GM19099 (cell line): ENCODE results near the gene FOXA1.

Experiments used
- POLR2A ChIP-seq: IDR thresholded peaks from 3 replicates; pipeline ENCODE4 v1.6.1; 2011; ENCODE audit warnings: low read depth; ENCODE audit not compliant: insufficient read length; ENCODE audit errors: extremely low read depth

Gene FOXA1

DNA sequence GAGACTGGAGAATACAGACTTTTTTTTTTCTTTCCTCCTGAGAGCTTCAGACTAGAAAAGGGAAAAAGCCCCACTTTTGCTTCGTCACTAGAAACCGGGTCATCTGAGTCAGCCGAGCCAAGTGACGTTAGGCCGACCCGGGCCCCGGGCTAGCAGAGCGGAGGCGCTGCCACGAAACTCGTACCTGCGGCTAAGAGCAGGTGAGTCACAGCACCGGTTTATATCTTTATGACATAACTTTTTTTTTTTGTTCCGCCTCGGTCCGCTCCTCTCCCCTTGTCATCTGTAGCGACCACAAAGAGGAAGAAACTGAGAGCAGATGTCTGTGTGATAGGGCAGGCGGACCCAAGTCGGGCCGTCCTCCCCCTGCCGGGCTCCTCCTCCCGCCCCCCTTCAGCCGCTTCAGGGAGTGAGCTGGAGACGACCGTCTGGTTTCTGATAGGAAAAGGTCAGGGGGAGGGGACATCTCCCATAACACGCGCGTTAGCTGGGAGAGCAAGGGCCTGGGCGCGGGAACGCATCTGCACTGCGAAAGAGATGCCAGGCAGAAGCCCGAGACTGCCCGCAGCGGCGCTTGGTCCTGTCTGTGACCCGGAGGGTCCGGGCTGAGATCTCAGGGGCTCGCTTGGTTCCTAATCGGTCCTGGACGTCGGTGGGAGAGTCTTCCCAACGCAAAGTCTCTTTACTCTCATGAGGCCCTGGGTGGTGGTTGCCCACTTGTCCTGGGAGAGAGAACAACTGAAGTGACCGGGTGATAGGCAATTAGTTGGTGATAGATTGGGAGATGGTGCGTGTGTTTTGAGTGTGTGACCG, 966 bp upstream of the FOXA1 start:
- TF ChIP-seq POLR2A = no peak

- TF ChIP-seq POLR2A = no peak
Observed at GRCh38 chr14:37594238-37594970, 645 bp downstream of the FOXA1 start.

DNA sequence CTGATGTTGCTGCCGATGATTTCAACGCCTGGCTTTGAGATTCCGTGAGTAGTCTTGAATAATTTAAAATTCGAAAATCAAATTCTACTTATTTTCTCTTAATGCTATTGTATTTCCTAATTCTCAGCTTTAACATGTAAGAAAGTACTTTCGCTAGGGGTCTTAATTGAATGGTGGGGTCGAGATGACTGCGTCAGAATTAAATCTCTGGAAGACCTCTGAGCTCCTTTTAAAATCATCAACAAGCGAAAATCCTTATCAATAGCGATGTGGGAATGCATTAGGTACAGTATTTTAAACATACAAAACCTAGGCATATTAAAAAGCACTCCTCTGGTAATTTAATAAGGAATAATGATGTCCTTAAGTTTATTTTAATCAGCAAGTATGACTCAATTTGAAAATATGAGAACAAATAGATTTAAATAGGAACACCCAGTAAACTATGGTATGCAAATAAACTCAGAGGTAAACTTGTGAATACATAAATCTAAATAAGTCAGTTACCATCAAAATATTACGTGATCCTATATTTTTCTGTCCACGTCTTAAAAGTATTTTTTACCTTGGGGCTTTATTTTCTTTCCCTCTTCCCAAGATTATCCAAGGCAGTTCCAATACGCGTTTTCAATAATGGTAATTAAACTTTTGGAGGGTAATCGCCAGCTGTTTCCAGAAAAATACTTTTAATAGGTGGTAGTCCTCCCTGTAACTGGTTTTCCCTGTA, 1.4 kb downstream of the FOXA1 start:
- TF ChIP-seq POLR2A = no peak

DNA sequence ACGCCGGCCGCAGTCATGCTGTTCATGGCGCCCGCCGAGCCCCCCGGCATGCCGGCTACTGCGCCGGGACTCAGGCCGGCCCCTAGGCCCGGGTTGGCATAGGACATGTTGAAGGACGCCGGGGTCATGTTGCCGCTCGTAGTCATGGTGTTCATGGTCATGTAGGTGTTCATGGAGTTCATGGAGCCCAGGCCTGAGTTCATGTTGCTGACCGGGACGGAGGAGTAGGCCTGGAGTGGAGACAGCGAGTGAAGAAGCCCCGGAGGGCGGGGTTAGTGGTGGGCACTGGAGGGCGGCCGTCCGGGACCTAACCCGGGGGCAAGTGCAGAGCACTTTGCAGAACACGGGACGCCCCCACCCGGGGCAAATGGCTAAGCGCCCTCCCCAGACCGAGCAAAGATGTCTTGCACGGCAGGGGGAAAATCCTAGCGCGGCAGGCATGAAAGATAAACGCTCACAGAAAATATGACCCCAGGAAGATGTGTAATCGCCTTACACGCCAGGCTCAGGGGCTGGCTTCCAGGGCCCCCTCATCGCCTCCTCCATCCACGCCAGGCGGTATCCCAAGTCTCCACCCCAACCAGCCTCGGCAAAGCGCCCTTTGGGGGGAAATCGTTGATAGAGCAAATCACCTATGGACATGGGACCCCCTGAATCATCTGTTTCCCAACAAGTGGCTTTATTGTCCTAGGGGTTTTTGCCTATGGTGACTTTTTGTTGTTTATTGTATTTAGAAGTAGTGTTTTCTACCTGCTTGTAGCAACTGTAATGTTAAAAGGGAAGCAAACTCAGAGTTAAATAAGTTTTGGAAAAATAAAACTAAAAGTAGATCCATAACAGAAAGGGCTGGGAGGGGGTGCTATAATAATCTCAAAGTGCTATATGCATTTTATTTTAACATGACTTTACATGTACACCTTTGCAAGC, 2.3 kb downstream of the FOXA1 start:
- TF ChIP-seq POLR2A = no peak

DNA sequence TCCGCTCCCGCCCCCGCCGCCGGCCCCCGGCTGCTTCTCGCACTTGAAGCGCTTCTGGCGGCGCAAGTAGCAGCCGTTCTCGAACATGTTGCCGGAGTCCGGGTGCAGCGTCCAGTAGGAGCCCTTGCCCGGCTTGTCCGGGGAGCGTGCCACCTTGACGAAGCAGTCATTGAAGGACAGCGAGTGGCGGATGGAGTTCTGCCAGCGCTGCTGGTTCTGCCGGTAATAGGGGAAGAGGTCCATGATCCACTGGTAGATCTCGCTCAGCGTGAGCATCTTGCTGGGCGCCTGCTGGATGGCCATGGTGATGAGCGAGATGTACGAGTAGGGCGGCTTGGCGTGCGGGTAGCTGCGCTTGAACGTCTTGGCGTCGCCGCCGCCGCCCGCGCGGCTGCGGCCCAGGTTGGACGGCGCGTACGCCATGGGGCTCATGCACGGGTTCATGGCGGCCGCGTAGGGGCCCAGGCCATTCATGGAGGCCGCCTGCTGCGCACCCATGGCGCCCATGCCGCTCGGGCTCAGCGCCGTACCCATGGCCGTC, 3.0 kb downstream of the FOXA1 start:
- TF ChIP-seq POLR2A = no peak

- no peak for TF ChIP-seq POLR2A
Observed at GRCh38 chr14:37591311-37591940, 3.6 kb downstream of the FOXA1 start.

GRCh38 chr14:37590428-37591139, 4.5 kb downstream of the FOXA1 start:
- no peak for TF ChIP-seq POLR2A

GRCh38 chr14:37589715-37590427, 5.2 kb downstream of the FOXA1 start:
- TF ChIP-seq POLR2A = no peak

DNA sequence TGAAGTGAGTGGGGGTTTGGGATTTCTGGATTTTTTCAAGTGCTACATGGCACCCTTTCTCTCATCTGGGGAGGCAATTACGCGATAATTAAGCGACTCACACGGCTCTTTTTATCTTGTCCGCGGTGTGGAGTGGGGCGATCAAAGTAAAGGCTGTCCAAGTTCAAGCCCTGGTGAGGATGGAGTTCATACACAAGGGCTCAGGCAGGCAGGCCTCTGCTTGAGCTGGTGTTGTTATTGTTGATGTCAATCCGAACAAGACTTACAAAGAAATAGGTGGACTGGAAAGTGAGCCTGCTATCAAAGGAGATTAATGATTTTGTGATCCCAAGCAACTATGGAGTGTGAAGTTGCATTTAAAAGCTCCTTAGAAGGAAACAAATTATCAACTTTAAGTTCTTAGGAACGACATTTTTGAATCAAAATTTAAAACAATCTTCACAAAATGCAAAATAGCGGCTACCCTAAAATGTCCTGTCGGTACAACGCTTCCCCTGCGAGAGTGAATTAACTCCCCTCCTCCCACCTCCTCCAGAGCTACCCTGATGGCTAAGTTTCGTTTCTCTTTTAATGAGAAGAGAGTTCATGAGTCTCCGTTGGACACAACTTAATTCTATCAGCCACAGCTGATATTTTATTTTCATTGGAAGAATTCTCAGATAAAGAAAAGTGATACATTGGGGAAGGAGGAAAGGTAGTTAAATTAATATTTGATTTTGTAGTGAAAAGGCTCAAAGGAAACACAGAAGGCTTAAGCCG, 5.9 kb downstream of the FOXA1 start:
- no peak for TF ChIP-seq POLR2A

DNA sequence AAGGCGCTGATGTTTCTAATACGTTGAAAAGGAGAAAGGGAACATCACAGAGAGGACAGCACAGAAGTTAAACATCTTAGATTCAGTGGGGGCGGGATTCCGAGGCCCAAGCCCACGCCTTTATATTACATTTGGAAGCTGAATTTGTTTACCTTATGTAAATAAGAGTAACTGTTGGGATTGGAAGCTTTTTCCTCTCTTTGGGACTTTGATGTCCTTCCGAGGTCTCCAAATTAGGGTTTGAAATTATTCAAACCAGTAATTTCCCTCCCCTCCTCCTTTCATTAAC, 6.4 kb downstream of the FOXA1 start:
- no peak for TF ChIP-seq POLR2A

- no peak for TF ChIP-seq POLR2A
Observed at GRCh38 chr14:37587881-37588666, 7.0 kb downstream of the FOXA1 start.
